MM.1S (cell line): ENCODE results near the gene SRGAP3.
A peak's percentile ranks its signal among the peaks of the same experiment; 100 is the strongest.

Experiments used
- DNase-seq: peaks from one replicate; pipeline ENCODE4 v3.0.0-alpha.2; 2015
- H2AFZ ChIP-seq: fragments of 300-600 bp; sonication (generic); 2 replicates; pipeline ENCODE4 v1.6.0; 2016; ENCODE audit warnings: antibody characterized with exemption, low read length
- H3F3A ChIP-seq: fragments of 300-600 bp; sonication (generic); 2 replicates; pipeline ENCODE4 v1.6.1; 2016; ENCODE audit warnings: mild to moderate bottlenecking, antibody characterized with exemption, low read length, moderate library complexity, mixed read lengths; ENCODE audit not compliant: insufficient read depth
- H3K27ac ChIP-seq: fragments of 300-600 bp; sonication (generic); 2 replicates; pipeline ENCODE4 v1.5.1; 2016; ENCODE audit warnings: mild to moderate bottlenecking, low read length
- H3K27me3 ChIP-seq: fragments of 300-600 bp; sonication (generic); replicated peaks from 2 replicates; pipeline ENCODE4 v1.6.0; 2016; ENCODE audit warnings: low read length; ENCODE audit not compliant: insufficient read depth
- H3K36me3 ChIP-seq: fragments of 300-600 bp; sonication (generic); replicated peaks from 2 replicates; pipeline ENCODE4 v1.6.1; 2016; ENCODE audit warnings: mild to moderate bottlenecking, low read length, mixed read lengths; ENCODE audit not compliant: insufficient read depth
- H3K4me1 ChIP-seq: fragments of 300-600 bp; sonication (generic); 2 replicates; pipeline ENCODE4 v1.6.1; 2016; ENCODE audit warnings: low read length, mixed read lengths
- H3K4me2 ChIP-seq: fragments of 300-600 bp; sonication (generic); 2 replicates; pipeline ENCODE4 v1.6.0; 2016; ENCODE audit warnings: low read depth, low read length
- H3K4me3 ChIP-seq: fragments of 300-600 bp; sonication (generic); 2 replicates; pipeline ENCODE4 v1.5.1; 2016; ENCODE audit warnings: low read length, mixed read lengths
- H3K79me2 ChIP-seq: fragments of 300-600 bp; sonication (generic); 2 replicates; pipeline ENCODE4 v1.6.1; 2016; ENCODE audit warnings: mixed run types, low read length, mixed read lengths
- H3K9ac ChIP-seq: fragments of 300-600 bp; sonication (generic); 2 replicates; pipeline ENCODE4 v1.6.1; 2016; ENCODE audit warnings: low read length, mixed read lengths
- H3K9me2 ChIP-seq: fragments of 300-600 bp; sonication (generic); replicated peaks from 2 replicates; pipeline ENCODE4 v1.6.1; 2016; ENCODE audit warnings: mild to moderate bottlenecking, low read length, mixed read lengths; ENCODE audit not compliant: insufficient read depth
- H3K9me3 ChIP-seq: fragments of 300-600 bp; sonication (generic); replicated peaks from 2 replicates; pipeline ENCODE4 v1.6.1; 2016; ENCODE audit warnings: mild to moderate bottlenecking, low read length, mixed read lengths; ENCODE audit not compliant: insufficient read depth
- H4K20me1 ChIP-seq: fragments of 300-600 bp; sonication (generic); 2 replicates; pipeline ENCODE4 v1.6.1; 2016; ENCODE audit warnings: mild to moderate bottlenecking, low read length, moderate library complexity, mixed read lengths; ENCODE audit not compliant: insufficient read depth
- EZH2 ChIP-seq: fragments of 300-600 bp; sonication (generic); optimal IDR thresholded peaks from 2 replicates; pipeline ENCODE3; 2017; ENCODE audit warnings: low read depth, mild to moderate bottlenecking, antibody characterized with exemption, low read length, mixed read lengths
- EZH2phosphoT487 ChIP-seq: fragments of 300-600 bp; sonication (generic); IDR thresholded peaks from 2 replicates; pipeline ENCODE4 v1.6.1; 2018; ENCODE audit warnings: antibody characterized with exemption, low read length
- TF ChIP-seq, protein P1 (sequence below): fragments of 300-600 bp; sonication (generic); IDR thresholded peaks from 2 replicates; pipeline ENCODE4 v1.5.1; 2016; ENCODE audit warnings: antibody characterized with exemption, low read length, mixed read lengths

Gene SRGAP3

DNA sequence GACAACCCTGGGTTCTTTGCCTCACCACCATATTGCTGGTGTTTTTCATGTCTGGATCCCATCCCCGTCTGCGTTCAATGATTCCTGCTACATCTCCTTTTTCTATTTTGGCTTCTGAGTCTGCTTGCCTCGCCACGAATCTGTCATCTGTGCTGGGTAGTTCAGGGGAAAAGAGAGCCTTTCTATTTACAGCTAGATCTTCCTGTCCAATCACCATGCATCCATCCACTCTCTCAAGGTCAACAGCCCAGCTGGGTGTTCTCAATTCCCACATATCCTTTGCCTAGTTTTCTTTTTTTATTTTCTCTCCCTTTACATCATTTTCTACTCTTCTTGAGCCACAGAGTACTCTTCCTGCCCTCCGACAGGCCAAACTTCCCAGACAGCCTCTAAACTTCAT lies 181.4 kb downstream of the SRGAP3 start:
- Histone ChIP-seq H2AFZ (no peak overlapping the region), H3K27ac (no peak overlapping the region), H3K36me3 (no peaks in the 10 kb centered on the region), H3K4me2 (no peak overlapping the region), H3K4me1 (no peaks in the 10 kb centered on the region), H3K27me3 (no peaks in the 10 kb centered on the region), H3K79me2 (no peaks in the 10 kb centered on the region), H3K4me3 (no peak overlapping the region), H3K9me3 (no peaks in the 10 kb centered on the region), H4K20me1 (no peaks in the 10 kb centered on the region), H3K9ac (no peak overlapping the region), H3F3A (no peaks in the 10 kb centered on the region), H3K9me2 (no peaks in the 10 kb centered on the region)
- DNase-seq, result no peak
- no peak for TF ChIP-seq EZH2phosphoT487
- TF ChIP-seq EZH2, result no peak
- TF ChIP-seq, protein P1, sequence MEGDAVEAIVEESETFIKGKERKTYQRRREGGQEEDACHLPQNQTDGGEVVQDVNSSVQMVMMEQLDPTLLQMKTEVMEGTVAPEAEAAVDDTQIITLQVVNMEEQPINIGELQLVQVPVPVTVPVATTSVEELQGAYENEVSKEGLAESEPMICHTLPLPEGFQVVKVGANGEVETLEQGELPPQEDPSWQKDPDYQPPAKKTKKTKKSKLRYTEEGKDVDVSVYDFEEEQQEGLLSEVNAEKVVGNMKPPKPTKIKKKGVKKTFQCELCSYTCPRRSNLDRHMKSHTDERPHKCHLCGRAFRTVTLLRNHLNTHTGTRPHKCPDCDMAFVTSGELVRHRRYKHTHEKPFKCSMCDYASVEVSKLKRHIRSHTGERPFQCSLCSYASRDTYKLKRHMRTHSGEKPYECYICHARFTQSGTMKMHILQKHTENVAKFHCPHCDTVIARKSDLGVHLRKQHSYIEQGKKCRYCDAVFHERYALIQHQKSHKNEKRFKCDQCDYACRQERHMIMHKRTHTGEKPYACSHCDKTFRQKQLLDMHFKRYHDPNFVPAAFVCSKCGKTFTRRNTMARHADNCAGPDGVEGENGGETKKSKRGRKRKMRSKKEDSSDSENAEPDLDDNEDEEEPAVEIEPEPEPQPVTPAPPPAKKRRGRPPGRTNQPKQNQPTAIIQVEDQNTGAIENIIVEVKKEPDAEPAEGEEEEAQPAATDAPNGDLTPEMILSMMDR, result no peak

- Histone ChIP-seq H3K4me3 (no peak overlapping the region), H3K27ac (no peak overlapping the region), H3K79me2 (no peaks in the 10 kb centered on the region), H4K20me1 (no peaks in the 10 kb centered on the region), H3K9ac (no peak overlapping the region), H3K36me3 (no peaks in the 10 kb centered on the region), H3K4me2 (no peak overlapping the region), H2AFZ (no peak overlapping the region), H3K27me3 (no peaks in the 10 kb centered on the region), H3F3A (no peaks in the 10 kb centered on the region), H3K9me2 (no peaks in the 10 kb centered on the region), H3K4me1 (no peaks in the 10 kb centered on the region), H3K9me3 (no peaks in the 10 kb centered on the region)
- peak; percentile 46 for DNase-seq
- TF ChIP-seq, protein P1, result peak; percentile 85
- TF ChIP-seq EZH2phosphoT487 (no peak), EZH2 (no peak)
These were observed 182.0 kb downstream of the SRGAP3 start for GRCh38 chr3:9067352-9067975.

- Histone ChIP-seq H3F3A (no peaks in the 10 kb centered on the region), H3K27ac (no peak overlapping the region), H3K4me3 (no peak overlapping the region), H4K20me1 (no peaks in the 10 kb centered on the region), H3K4me2 (no peak overlapping the region), H3K36me3 (no peaks in the 10 kb centered on the region), H3K27me3 (no peaks in the 10 kb centered on the region), H3K79me2 (no peaks in the 10 kb centered on the region), H3K9me3 (no peaks in the 10 kb centered on the region), H3K9me2 (no peaks in the 10 kb centered on the region), H3K4me1 (no peaks in the 10 kb centered on the region), H3K9ac (no peak overlapping the region), H2AFZ (no peak overlapping the region)
- no peak for DNase-seq
- TF ChIP-seq, protein P1, result no peak
- no peak for TF ChIP-seq EZH2phosphoT487
- no peak for TF ChIP-seq EZH2
These were observed 182.7 kb downstream of the SRGAP3 start for GRCh38 chr3:9066775-9067174.
